BLaER1 treated with 17β-estradiol and CSF1 and Interleukin-3, amounts not matched to agents 10 nM and 100 nM (cell line): Measurements from ENCODE around the gene LYPD6.

Experiments used
- H3K27ac ChIP-seq, 11 experiments: shearing (Covaris generic); formaldehyde crosslinking; 2 replicates each; pipeline ENCODE4 v1.8.1; 2022
- H3K27me3 ChIP-seq, 11 experiments: shearing (Covaris generic); formaldehyde crosslinking; 2 replicates each; pipeline ENCODE4 v1.8.1; 2022
- H3K36me3 ChIP-seq, 11 experiments: shearing (Covaris generic); formaldehyde crosslinking; 2 replicates each; pipeline ENCODE4 v1.8.1; 2022
- H3K4me1 ChIP-seq, 10 experiments: shearing (Covaris generic); formaldehyde crosslinking; 2 replicates each; pipeline ENCODE4 v1.8.1; 2022
- H3K4me2 ChIP-seq, 11 experiments: shearing (Covaris generic); formaldehyde crosslinking; 2 replicates each; pipeline ENCODE4 v1.8.1; 2022
- H3K4me3 ChIP-seq, 10 experiments: shearing (Covaris generic); formaldehyde crosslinking; 2 replicates each; pipeline ENCODE4 v1.8.1; 2022
- H3K9ac ChIP-seq, 11 experiments: shearing (Covaris generic); formaldehyde crosslinking; 2 replicates each; pipeline ENCODE4 v1.8.1; 2022
- H3K9me3 ChIP-seq, 11 experiments: shearing (Covaris generic); formaldehyde crosslinking; replicated peaks in 1 of 11; 2 replicates each; pipeline ENCODE4 v1.8.1; 2022
- H4K20me1 ChIP-seq, 11 experiments: shearing (Covaris generic); formaldehyde crosslinking; 2 replicates each; pipeline ENCODE4 v1.8.1; 2022
- Cebpa-rat ChIP-seq, 11 experiments: shearing (Covaris generic); IDR thresholded peaks; 2 replicates each; pipeline ENCODE4 v1.8.1; 2022

LYPD6 gene

DNA sequence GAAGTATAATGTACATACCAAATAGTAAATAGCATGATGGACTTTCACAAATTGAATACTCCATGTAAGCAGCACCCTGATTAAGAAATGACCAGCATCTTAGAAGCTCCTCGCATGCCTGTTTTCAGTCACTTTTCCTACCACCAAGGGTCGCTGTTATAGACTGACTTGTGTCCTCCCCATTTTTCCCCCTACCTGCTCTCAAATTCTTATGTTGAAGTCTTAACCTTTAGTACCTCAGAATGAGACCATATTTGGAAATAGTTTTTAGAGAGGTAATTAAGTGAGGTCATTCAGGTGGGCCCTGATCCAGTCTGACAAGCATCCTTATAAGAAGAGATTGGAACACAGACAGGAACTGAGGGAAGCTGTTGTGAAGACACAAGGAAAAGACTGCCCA is 125.9 kb downstream of the LYPD6 start:
- no peaks in the 10 kb centered on the region for H3K27me3 ChIP-seq
- no peaks in the 10 kb centered on the region for H4K20me1 ChIP-seq
- H3K4me3 ChIP-seq = no peak overlapping the region
- no peak overlapping the region for H3K9ac ChIP-seq
- H3K36me3 ChIP-seq = no peaks in the 10 kb centered on the region
- TF ChIP-seq Cebpa-rat (IDR thresholded peaks at IDR 0.05) = no peak
- H3K27ac ChIP-seq = no peak overlapping the region
- peaks cover 0 to 10% (median 0%) of the 10 kb centered on the region in 10 experiments; a peak in 3 of 20 replicates for H3K4me1 ChIP-seq
- H3K4me2 ChIP-seq = 0 out of 22 replicates have a peak overlapping the region, but pooled peaks of 1 of the 11 experiments have one; percentile 25
- peaks cover 22 to 38% (median 28%) of the 10 kb centered on the region in 11 experiments for H3K9me3 ChIP-seq

DNA sequence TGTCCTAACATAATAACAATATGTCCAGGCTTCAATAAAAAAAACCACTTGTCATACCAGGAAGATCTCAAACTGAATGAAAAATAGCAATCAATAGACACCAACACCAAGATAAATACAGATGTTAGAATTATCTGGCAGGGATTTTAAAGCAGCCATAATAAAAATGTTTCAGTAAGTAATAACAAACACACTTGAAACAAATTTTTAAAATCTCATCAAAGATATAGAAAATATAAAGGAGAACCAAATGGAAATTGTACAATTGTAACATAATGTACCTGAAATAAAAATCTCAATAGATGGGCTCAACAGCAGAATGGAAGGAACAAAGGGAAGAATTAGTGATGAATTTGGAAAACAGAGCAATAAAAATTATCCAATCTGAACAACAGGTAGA is 128.1 kb downstream of the LYPD6 start:
- H3K36me3 ChIP-seq = no peaks in the 10 kb centered on the region
- H3K4me1 ChIP-seq = peaks cover 0 to 10% (median 0%) of the 10 kb centered on the region in 10 experiments; a peak in 3 of 20 replicates
- H3K4me3 ChIP-seq = no peak overlapping the region
- H3K9ac ChIP-seq = no peak overlapping the region
- H3K4me2 ChIP-seq = no peak overlapping the region
- H4K20me1 ChIP-seq = no peaks in the 10 kb centered on the region
- no peaks in the 10 kb centered on the region for H3K27me3 ChIP-seq
- TF ChIP-seq Cebpa-rat (IDR thresholded peaks at IDR 0.05) = no peak
- no peak overlapping the region for H3K27ac ChIP-seq
- H3K9me3 ChIP-seq = peaks cover 30 to 46% (median 36%) of the 10 kb centered on the region in 11 experiments

GRCh38 chr2:149463328-149464002 is 133.1 kb downstream of the LYPD6 start:
- Histone ChIP-seq H3K9ac (no peak overlapping the region), H3K27ac (no peak overlapping the region), H3K4me3 (no peak overlapping the region), H3K4me2 (no peak overlapping the region), H4K20me1 (no peaks in the 10 kb centered on the region), H3K4me1 (no peaks in the 10 kb centered on the region), H3K9me3 (peaks cover 20 to 33% (median 27%) of the 10 kb centered on the region in 11 experiments), H3K36me3 (no peaks in the 10 kb centered on the region), H3K27me3 (no peaks in the 10 kb centered on the region)
- TF ChIP-seq Cebpa-rat (IDR thresholded peaks at IDR 0.05) = no peak

GRCh38 chr2:149464396-149464795 is 134.0 kb downstream of the LYPD6 start:
- H3K4me1 ChIP-seq = no peaks in the 10 kb centered on the region
- no peak for TF ChIP-seq Cebpa-rat (IDR thresholded peaks at IDR 0.05)
- no peaks in the 10 kb centered on the region for H4K20me1 ChIP-seq
- H3K36me3 ChIP-seq = no peaks in the 10 kb centered on the region
- H3K4me2 ChIP-seq = no peak overlapping the region
- H3K4me3 ChIP-seq = no peak overlapping the region
- no peak overlapping the region for H3K27ac ChIP-seq
- H3K27me3 ChIP-seq = no peaks in the 10 kb centered on the region
- peaks cover 11 to 24% (median 18%) of the 10 kb centered on the region in 11 experiments; a peak in 21 of 22 replicates for H3K9me3 ChIP-seq
- H3K9ac ChIP-seq = no peak overlapping the region

DNA sequence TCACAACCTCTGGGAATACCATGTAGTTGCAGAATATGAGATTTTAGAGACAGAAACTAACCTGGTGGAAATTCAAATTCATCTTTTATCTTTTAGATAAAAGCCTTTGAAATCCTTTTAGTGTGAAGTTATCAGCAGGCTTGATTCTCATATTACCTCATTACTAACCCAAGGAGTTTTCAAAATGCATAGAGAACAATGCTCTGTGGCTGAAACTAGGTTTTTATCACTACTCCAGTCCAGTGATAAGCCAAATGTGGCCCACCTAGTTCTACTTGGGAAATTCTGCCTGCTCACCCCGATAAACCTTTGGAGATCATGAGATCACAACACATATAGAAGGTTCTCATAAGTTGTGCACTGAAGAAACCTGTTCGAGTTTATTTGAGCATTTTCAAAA is 135.5 kb downstream of the LYPD6 start:
- Histone ChIP-seq H3K27ac (no peak overlapping the region), H3K4me3 (no peak overlapping the region), H3K9ac (no peak overlapping the region), H3K4me2 (no peak overlapping the region), H3K4me1 (no peaks in the 10 kb centered on the region), H3K27me3 (no peaks in the 10 kb centered on the region), H4K20me1 (no peaks in the 10 kb centered on the region), H3K9me3 (peaks cover 6 to 13% (median 9%) of the 10 kb centered on the region in 11 experiments; a peak in 15 of 22 replicates), H3K36me3 (no peaks in the 10 kb centered on the region)
- TF ChIP-seq Cebpa-rat (IDR thresholded peaks at IDR 0.05) = no peak

DNA sequence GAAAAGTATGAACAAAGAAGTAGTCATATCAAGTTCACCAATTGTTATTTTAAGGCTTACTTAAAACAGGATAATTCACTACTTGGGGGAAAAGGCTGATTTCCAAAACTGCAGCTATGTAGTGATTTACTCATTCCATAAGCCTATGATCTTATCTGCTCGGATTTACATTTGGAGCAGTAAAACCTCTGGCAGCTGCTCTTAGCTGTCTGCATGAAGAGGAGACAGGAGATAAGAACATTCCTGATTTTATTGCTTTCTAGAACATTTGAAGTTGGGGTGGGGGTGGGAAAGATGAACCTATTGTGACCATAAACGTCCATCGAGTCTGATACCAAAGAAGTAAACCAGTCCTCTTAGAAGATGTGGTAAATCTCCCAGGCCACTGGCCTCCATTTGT is 136.2 kb downstream of the LYPD6 start:
- H3K27ac ChIP-seq = no peak overlapping the region
- no peak overlapping the region for H3K4me3 ChIP-seq
- no peak overlapping the region for H3K4me2 ChIP-seq
- H3K4me1 ChIP-seq = no peaks in the 10 kb centered on the region
- no peaks in the 10 kb centered on the region for H4K20me1 ChIP-seq
- peaks cover 4 to 8% (median 5%) of the 10 kb centered on the region in 11 experiments; a peak in 15 of 22 replicates for H3K9me3 ChIP-seq
- no peak overlapping the region for H3K9ac ChIP-seq
- TF ChIP-seq Cebpa-rat (IDR thresholded peaks at IDR 0.05) = no peak
- H3K36me3 ChIP-seq = no peaks in the 10 kb centered on the region
- no peaks in the 10 kb centered on the region for H3K27me3 ChIP-seq

DNA sequence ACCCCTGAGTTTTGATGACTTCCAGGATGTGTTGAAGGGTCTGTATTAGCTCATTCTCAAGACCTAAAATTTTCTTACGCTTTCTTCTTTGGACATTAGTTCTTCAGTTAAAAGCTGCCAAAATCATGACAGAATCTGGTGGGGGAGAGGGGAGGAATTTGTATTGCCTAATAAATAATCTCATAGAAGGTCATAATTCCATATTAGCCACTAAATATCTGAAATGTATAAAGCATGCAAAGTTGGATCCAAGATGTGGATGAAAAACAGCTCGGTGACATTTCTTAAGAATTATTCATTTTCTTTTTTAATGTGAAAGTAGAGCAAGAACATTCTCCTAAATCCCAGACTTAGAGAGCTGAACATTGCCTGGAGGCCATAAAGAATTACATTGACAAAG is 137.0 kb downstream of the LYPD6 start:
- Histone ChIP-seq H3K36me3 (no peaks in the 10 kb centered on the region), H4K20me1 (no peaks in the 10 kb centered on the region), H3K27me3 (no peaks in the 10 kb centered on the region), H3K4me1 (no peaks in the 10 kb centered on the region), H3K4me3 (no peak overlapping the region), H3K4me2 (no peak overlapping the region), H3K9me3 (peaks cover 0 to 2% (median 0%) of the 10 kb centered on the region in 11 experiments; a peak in 1 of 22 replicates), H3K27ac (no peak overlapping the region), H3K9ac (no peak overlapping the region)
- TF ChIP-seq Cebpa-rat (IDR thresholded peaks at IDR 0.05) = no peak

DNA sequence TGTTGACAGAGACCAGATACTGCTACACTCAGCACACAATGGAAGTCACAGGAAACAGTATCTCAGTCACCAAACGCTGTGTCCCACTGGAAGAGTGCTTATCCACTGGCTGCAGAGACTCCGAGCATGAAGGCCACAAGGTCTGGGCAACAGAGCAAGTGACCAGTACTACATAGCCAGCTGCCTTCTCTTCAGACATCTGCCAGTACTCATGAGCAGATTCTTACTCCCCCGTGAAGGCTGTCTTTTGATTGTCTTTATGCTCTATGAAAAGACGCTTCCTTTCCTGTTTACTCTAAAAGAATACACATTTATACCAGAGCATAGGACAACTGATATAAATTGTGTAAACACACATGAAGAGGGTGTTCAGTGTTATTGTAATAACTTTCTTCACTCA is 138.2 kb downstream of the LYPD6 start:
- H3K4me3 ChIP-seq = no peak overlapping the region
- H3K27me3 ChIP-seq = no peaks in the 10 kb centered on the region
- no peaks in the 10 kb centered on the region for H3K36me3 ChIP-seq
- H4K20me1 ChIP-seq = no peaks in the 10 kb centered on the region
- H3K4me2 ChIP-seq = no peak overlapping the region
- no peaks in the 10 kb centered on the region for H3K4me1 ChIP-seq
- no peak overlapping the region for H3K9ac ChIP-seq
- no peaks in the 10 kb centered on the region for H3K9me3 ChIP-seq
- no peak overlapping the region for H3K27ac ChIP-seq
- no peak for TF ChIP-seq Cebpa-rat (IDR thresholded peaks at IDR 0.05)

- Histone ChIP-seq H3K9me3 (no peaks in the 10 kb centered on the region), H3K4me2 (no peak overlapping the region), H3K9ac (no peak overlapping the region), H3K36me3 (no peaks in the 10 kb centered on the region), H3K4me3 (no peak overlapping the region), H3K27ac (no peak overlapping the region), H3K4me1 (no peaks in the 10 kb centered on the region), H4K20me1 (no peaks in the 10 kb centered on the region), H3K27me3 (no peaks in the 10 kb centered on the region)
- TF ChIP-seq Cebpa-rat (IDR thresholded peaks at IDR 0.05) = no peak
These were observed 139.7 kb downstream of the LYPD6 start for GRCh38 chr2:149470046-149470445.

- Histone ChIP-seq H3K36me3 (no peaks in the 10 kb centered on the region), H3K9ac (no peak overlapping the region), H3K27ac (no peak overlapping the region), H4K20me1 (no peaks in the 10 kb centered on the region), H3K4me2 (no peak overlapping the region), H3K27me3 (no peaks in the 10 kb centered on the region), H3K9me3 (no peaks in the 10 kb centered on the region; a peak in 1 of 22 replicates), H3K4me1 (no peaks in the 10 kb centered on the region), H3K4me3 (no peak overlapping the region)
- TF ChIP-seq Cebpa-rat (IDR thresholded peaks at IDR 0.05) = no peak
These were observed 142.0 kb downstream of the LYPD6 start for GRCh38 chr2:149472413-149472812.
